Liver (tissue), 9 donors: ENCODE data around the gene TFDP1. TPM values are rescaled to one million over a fixed set of nuclear protein-coding genes. Genes with fewer than 3 reads are reported as not detected.

Source experiments
- DNase-seq: peaks from one replicate; pipeline ENCODE4 v3.0.0-alpha.2; 2017; ENCODE audit warnings: low spot score
- H3K27ac ChIP-seq, 2 donors: one replicate each; pipeline ENCODE4 v1.7.0; 2013; ENCODE audit warnings: inconsistent platforms in 2 of 2, low read length in 2 of 2, control low read depth in 1 of 2, low read depth in 1 of 2, mild to moderate bottlenecking in 1 of 2
- H3K27me3 ChIP-seq, 4 donors: one replicate each; pipeline versions ENCODE4 v1.6.1 to v1.7.0; 2013; ENCODE audit warnings: low read length in 3 of 4, inconsistent platforms in 1 of 4, mild to moderate bottlenecking in 1 of 4, moderate library complexity in 1 of 4; ENCODE audit not compliant: control insufficient read depth in 4 of 4, insufficient read depth in 4 of 4
- H3K36me3 ChIP-seq, 4 donors: one replicate each; pipeline versions ENCODE4 v1.6.1 to v1.7.0; 2013; ENCODE audit warnings: low read length in 3 of 4, mild to moderate bottlenecking in 3 of 4, low read depth in 1 of 4, moderate library complexity in 1 of 4; ENCODE audit not compliant: control insufficient read depth in 4 of 4, insufficient read depth in 3 of 4
- H3K4me1 ChIP-seq, 4 donors: one replicate each; pipeline versions ENCODE4 v1.6.1 to v1.7.0; 2013; ENCODE audit warnings: low read length in 3 of 4, mild to moderate bottlenecking in 3 of 4, moderate library complexity in 1 of 4; ENCODE audit not compliant: control insufficient read depth in 4 of 4, insufficient read depth in 4 of 4
- H3K4me3 ChIP-seq, 3 donors: one replicate each; pipeline versions ENCODE4 v1.6.1 to v1.7.0; 2013; ENCODE audit warnings: low read length in 3 of 3, control low read depth in 1 of 3, low read depth in 1 of 3, mild to moderate bottlenecking in 1 of 3
- H3K9ac ChIP-seq, 2 donors: one replicate each; pipeline ENCODE4 v1.7.0; 2013; ENCODE audit warnings: low read length in 2 of 2, mild to moderate bottlenecking in 2 of 2, moderate library complexity in 2 of 2, control low read depth in 1 of 2, low read depth in 1 of 2
- H3K9me3 ChIP-seq, 4 donors: one replicate each; pipeline versions ENCODE4 v1.6.1 to v1.7.0; 2013; ENCODE audit warnings: low read length in 3 of 4; ENCODE audit not compliant: control insufficient read depth in 4 of 4
- EGR1 ChIP-seq, 2 donors: IDR thresholded peaks; 2 replicates each; pipeline ENCODE4 v1.6.1; 2016 to 2018; ENCODE audit warnings: antibody characterized with exemption in 2 of 2, low read depth in 2 of 2
- FOXA1 ChIP-seq: IDR thresholded peaks from 2 replicates; pipeline ENCODE4 v1.6.1; 2016; ENCODE audit warnings: antibody characterized with exemption
- FOXA2 ChIP-seq: IDR thresholded peaks from 2 replicates; pipeline ENCODE4 v1.6.1; 2016; ENCODE audit warnings: antibody characterized with exemption
- GABPA ChIP-seq, 2 donors: IDR thresholded peaks in 1 of 2; conservative IDR thresholded peaks in 1 of 2; 2 replicates each; pipeline ENCODE4 v1.6.1; 2016; ENCODE audit warnings: antibody characterized with exemption in 2 of 2, mild to moderate bottlenecking in 1 of 2, moderate library complexity in 1 of 2
- HNF4A ChIP-seq, 2 donors: conservative IDR thresholded peaks; 2 replicates each; pipeline ENCODE4 v1.6.1; 2016; ENCODE audit warnings: antibody characterized with exemption in 2 of 2, mild to moderate bottlenecking in 2 of 2
- HNF4G ChIP-seq: IDR thresholded peaks from 2 replicates; pipeline ENCODE4 v1.6.1; 2016; ENCODE audit warnings: antibody characterized with exemption
- RAD21 ChIP-seq, 2 donors: IDR thresholded peaks; 2 replicates each; pipeline ENCODE4 v1.6.1; 2016; ENCODE audit warnings: antibody characterized with exemption in 2 of 2, mild to moderate bottlenecking in 2 of 2
- RXRA ChIP-seq, 2 donors: IDR thresholded peaks; 2 replicates each; pipeline ENCODE4 v1.6.1; 2017 to 2018; ENCODE audit warnings: antibody characterized with exemption in 2 of 2, mild to moderate bottlenecking in 1 of 2
- YY1 ChIP-seq: IDR thresholded peaks from 2 replicates; pipeline ENCODE4 v1.6.1; 2016; ENCODE audit warnings: antibody characterized with exemption, mild to moderate bottlenecking
- WGBS: extraction: QIAGEN DNeasy Blood & Tissue Kit; methylation state at CpG from one replicate; pipeline ENCODE4 v1.1.7; 2013; 5-methylcytosine and 5-hydroxymethylcytosine counted together
- polyA plus RNA-seq, 2 donors: library from polyadenylated mRNA; stranded (reverse) in 1 of 2; unstranded in 1 of 2; fragments of 200-250 nt in 1 of 2; fragments of >200 nt in 1 of 2; fragmentation: Nextera tagmentation in 1 of 2; extraction: Ambion mirVana in 1 of 2; gene quantifications; one replicate each; pipeline versions ENCODE4 v1.2.1 to v1.2.3, GENCODE V29; 2013 to 2015
- total RNA-seq, 2 donors: library from RNA; depleted of rRNA; stranded (reverse); fragments of >200 nt; gene quantifications; one replicate each; pipeline ENCODE4 v1.2.3, GENCODE V29; 2014
- TF ChIP-seq, protein P1 (sequence below): fragments of 150-350 bp; IDR thresholded peaks from 2 replicates; pipeline ENCODE4 v1.5.1; 2017; ENCODE audit warnings: improper control_type of control experiment, low read depth, low read length; ENCODE audit not compliant: missing input control
- TF ChIP-seq, protein P2 (sequence below): IDR thresholded peaks from 2 replicates; pipeline ENCODE4 v1.6.1; 2016; ENCODE audit warnings: antibody characterized with exemption
- TF ChIP-seq, protein P3 (sequence below): IDR thresholded peaks from 2 replicates; pipeline ENCODE4 v1.6.1; 2016; ENCODE audit warnings: antibody characterized with exemption
- TF ChIP-seq, protein P4 (sequence below): IDR thresholded peaks from 2 replicates; pipeline ENCODE4 v1.6.1; 2016; ENCODE audit warnings: antibody characterized with exemption
- TF ChIP-seq, protein P5 (sequence below): IDR thresholded peaks from 2 replicates; pipeline ENCODE4 v1.6.1; 2016; ENCODE audit warnings: antibody characterized with exemption, mild to moderate bottlenecking
- donor health status: healthy.
- donor health status: healthy.
- donor health status: healthy.
- donor health status: healthy.
- donor health status: healthy.

Gene TFDP1
- total and polyA plus RNA-seq, 4 donors, result 9.9 to 140 (median 17.8) TPM

DNA sequence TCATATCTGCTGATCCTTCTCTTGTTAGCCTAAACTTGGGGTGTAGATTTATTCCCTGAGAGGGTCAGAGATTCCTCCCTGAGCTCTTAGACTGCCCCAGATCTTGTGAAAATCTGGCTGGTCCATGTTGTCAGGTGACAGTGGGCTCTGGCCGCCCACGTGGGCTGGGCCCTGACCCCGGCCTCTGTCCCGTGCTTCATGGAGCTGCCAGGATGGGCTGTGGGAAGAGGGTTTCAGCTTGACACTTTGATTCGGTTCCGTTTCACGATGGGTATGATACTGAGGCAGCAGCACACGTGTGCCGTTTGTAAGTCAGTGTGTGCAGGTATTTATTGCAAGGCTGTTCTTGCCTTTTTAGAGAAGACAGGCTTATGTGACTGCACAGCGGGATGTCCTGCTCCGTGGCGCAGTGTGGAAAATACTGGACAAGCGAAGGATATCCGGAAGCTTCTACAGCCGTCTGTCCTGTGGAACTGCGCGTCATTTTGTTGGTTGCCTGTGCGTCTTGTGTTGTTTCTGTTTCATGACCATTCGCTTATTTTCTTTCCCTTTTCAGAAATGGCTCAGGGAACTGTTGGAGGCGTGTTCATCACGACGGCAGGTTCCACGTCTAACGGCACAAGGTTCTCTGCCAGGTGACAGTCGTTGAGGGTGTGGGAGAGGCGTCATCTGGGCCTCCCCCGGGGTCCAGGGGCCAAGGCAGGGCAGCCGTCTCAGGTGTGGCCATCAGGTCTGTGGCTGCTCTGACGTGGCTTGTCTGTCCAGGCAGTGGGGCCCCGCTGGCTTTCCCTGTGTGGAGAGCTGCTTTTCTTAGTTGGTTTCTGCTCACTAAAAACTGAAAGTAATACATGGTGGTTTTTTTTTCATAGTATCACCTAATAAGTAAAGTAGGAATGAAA, 53.0 kb downstream of the TFDP1 start:
- no peak for TF ChIP-seq RXRA (IDR thresholded peaks at IDR 0.05)
- TF ChIP-seq EGR1 (IDR thresholded peaks at IDR 0.05; ENCODE audit: low read depth in 2 of 2), result no peak
- no peak for TF ChIP-seq FOXA2
- no peak for TF ChIP-seq HNF4G
- TF ChIP-seq, protein P1, sequence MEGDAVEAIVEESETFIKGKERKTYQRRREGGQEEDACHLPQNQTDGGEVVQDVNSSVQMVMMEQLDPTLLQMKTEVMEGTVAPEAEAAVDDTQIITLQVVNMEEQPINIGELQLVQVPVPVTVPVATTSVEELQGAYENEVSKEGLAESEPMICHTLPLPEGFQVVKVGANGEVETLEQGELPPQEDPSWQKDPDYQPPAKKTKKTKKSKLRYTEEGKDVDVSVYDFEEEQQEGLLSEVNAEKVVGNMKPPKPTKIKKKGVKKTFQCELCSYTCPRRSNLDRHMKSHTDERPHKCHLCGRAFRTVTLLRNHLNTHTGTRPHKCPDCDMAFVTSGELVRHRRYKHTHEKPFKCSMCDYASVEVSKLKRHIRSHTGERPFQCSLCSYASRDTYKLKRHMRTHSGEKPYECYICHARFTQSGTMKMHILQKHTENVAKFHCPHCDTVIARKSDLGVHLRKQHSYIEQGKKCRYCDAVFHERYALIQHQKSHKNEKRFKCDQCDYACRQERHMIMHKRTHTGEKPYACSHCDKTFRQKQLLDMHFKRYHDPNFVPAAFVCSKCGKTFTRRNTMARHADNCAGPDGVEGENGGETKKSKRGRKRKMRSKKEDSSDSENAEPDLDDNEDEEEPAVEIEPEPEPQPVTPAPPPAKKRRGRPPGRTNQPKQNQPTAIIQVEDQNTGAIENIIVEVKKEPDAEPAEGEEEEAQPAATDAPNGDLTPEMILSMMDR, result no peak
- TF ChIP-seq, protein P2, sequence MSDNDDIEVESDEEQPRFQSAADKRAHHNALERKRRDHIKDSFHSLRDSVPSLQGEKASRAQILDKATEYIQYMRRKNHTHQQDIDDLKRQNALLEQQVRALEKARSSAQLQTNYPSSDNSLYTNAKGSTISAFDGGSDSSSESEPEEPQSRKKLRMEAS, result no peak
- no peak for TF ChIP-seq HNF4A (conservative IDR thresholded peaks at IDR 0.05)
- TF ChIP-seq, protein P3, sequence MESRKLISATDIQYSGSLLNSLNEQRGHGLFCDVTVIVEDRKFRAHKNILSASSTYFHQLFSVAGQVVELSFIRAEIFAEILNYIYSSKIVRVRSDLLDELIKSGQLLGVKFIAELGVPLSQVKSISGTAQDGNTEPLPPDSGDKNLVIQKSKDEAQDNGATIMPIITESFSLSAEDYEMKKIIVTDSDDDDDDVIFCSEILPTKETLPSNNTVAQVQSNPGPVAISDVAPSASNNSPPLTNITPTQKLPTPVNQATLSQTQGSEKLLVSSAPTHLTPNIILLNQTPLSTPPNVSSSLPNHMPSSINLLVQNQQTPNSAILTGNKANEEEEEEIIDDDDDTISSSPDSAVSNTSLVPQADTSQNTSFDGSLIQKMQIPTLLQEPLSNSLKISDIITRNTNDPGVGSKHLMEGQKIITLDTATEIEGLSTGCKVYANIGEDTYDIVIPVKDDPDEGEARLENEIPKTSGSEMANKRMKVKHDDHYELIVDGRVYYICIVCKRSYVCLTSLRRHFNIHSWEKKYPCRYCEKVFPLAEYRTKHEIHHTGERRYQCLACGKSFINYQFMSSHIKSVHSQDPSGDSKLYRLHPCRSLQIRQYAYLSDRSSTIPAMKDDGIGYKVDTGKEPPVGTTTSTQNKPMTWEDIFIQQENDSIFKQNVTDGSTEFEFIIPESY, result no peak
- TF ChIP-seq GABPA (IDR thresholded peaks at IDR 0.05 in 1 of 2, conservative IDR thresholded peaks at IDR 0.05 in 1 of 2), result no peak
- TF ChIP-seq FOXA1, result no peak
- no peak for TF ChIP-seq RAD21 (IDR thresholded peaks at IDR 0.05)
- TF ChIP-seq, protein P4, sequence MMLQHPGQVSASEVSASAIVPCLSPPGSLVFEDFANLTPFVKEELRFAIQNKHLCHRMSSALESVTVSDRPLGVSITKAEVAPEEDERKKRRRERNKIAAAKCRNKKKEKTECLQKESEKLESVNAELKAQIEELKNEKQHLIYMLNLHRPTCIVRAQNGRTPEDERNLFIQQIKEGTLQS, result no peak
- TF ChIP-seq YY1, result no peak
- TF ChIP-seq, protein P5, sequence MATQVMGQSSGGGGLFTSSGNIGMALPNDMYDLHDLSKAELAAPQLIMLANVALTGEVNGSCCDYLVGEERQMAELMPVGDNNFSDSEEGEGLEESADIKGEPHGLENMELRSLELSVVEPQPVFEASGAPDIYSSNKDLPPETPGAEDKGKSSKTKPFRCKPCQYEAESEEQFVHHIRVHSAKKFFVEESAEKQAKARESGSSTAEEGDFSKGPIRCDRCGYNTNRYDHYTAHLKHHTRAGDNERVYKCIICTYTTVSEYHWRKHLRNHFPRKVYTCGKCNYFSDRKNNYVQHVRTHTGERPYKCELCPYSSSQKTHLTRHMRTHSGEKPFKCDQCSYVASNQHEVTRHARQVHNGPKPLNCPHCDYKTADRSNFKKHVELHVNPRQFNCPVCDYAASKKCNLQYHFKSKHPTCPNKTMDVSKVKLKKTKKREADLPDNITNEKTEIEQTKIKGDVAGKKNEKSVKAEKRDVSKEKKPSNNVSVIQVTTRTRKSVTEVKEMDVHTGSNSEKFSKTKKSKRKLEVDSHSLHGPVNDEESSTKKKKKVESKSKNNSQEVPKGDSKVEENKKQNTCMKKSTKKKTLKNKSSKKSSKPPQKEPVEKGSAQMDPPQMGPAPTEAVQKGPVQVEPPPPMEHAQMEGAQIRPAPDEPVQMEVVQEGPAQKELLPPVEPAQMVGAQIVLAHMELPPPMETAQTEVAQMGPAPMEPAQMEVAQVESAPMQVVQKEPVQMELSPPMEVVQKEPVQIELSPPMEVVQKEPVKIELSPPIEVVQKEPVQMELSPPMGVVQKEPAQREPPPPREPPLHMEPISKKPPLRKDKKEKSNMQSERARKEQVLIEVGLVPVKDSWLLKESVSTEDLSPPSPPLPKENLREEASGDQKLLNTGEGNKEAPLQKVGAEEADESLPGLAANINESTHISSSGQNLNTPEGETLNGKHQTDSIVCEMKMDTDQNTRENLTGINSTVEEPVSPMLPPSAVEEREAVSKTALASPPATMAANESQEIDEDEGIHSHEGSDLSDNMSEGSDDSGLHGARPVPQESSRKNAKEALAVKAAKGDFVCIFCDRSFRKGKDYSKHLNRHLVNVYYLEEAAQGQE, result no peak
- H3K27me3 ChIP-seq, result no peaks in the 10 kb centered on the region
- H3K9me3 ChIP-seq, result no peaks in the 10 kb centered on the region
- H3K27ac ChIP-seq, result no peak overlapping the region
- no peak overlapping the region for H3K4me3 ChIP-seq
- 97% methylated on average over 30 of the region's 30 CpGs for WGBS
- DNase-seq, result no peak
- no peak overlapping the region for H3K9ac ChIP-seq
- H3K36me3 ChIP-seq, result peaks cover 6 to 67% (median 47%) of the 10 kb centered on the region in 4 donors
- H3K4me1 ChIP-seq, result no peaks in the 10 kb centered on the region
